OCI-LY3 (cell line): Measurements from ENCODE around the gene FLVCR1.

Source experiments
- H2AFZ ChIP-seq: fragments of 200-600, 300-600 bp; shearing (Covaris generic); 2 replicates; pipeline ENCODE4 v1.6.0; 2014; ENCODE audit warnings: antibody characterized with exemption, low read depth, low read length
- H3K27ac ChIP-seq: fragments of 200-600, 300-600 bp; sonication (generic); 2 replicates; pipeline ENCODE4 v1.5.1; 2014; ENCODE audit warnings: mild to moderate bottlenecking, low read length, moderate library complexity, mixed read lengths
- H3K27me3 ChIP-seq: fragments of 200-600, 300-600 bp; sonication (generic); 2 replicates; pipeline ENCODE4 v1.6.1; 2014; ENCODE audit warnings: low read depth, low read length, mixed read lengths
- H3K36me3 ChIP-seq: fragments of 200-600, 300-600 bp; sonication (generic); replicated peaks from 2 replicates; pipeline ENCODE3; 2014; ENCODE audit warnings: low read depth, low read length, mixed read lengths
- H3K4me1 ChIP-seq: fragments of 300-600, 200-600 bp; sonication (generic); 2 replicates; pipeline ENCODE4 v1.6.1; 2014; ENCODE audit warnings: low read length, mixed read lengths
- H3K4me2 ChIP-seq: fragments of 200-600, 300-600 bp; sonication (generic); 2 replicates; pipeline ENCODE4 v1.6.1; 2014; ENCODE audit warnings: low read length, mixed read lengths
- H3K4me3 ChIP-seq: fragments of 300-600, 200-600 bp; sonication (generic); 2 replicates; pipeline ENCODE4 v1.5.1; 2014; ENCODE audit warnings: antibody characterized with exemption, mild to moderate bottlenecking, low read length, moderate library complexity
- H3K79me2 ChIP-seq: fragments of 300-600, 200-600 bp; shearing (Covaris generic); 2 replicates; pipeline ENCODE4 v1.6.1; 2014; ENCODE audit warnings: mild to moderate bottlenecking, low read length, mixed read lengths
- H3K9ac ChIP-seq: fragments of 300-600, 200-600 bp; shearing (Covaris generic); 2 replicates; pipeline ENCODE4 v1.6.0; 2014; ENCODE audit warnings: mild to moderate bottlenecking, low read length, moderate library complexity
- H3K9me3 ChIP-seq: fragments of 200-600, 300-600 bp; shearing (Covaris generic); 2 replicates; pipeline ENCODE4 v1.6.1; 2014; ENCODE audit warnings: low read length, mixed read lengths; ENCODE audit not compliant: insufficient read depth
- H4K20me1 ChIP-seq: fragments of 200-600, 300-600 bp; sonication (generic); 2 replicates; pipeline ENCODE4 v1.6.1; 2016; ENCODE audit warnings: low read length, mixed read lengths; ENCODE audit not compliant: insufficient read depth
- CTCF ChIP-seq: fragments of 200-600, 300-600 bp; sonication (generic); IDR thresholded peaks from 2 replicates; pipeline ENCODE4 v1.5.1; 2014; ENCODE audit warnings: antibody characterized with exemption, low read length, low read depth
- EZH2phosphoT487 ChIP-seq: fragments of 200-600 bp; shearing (Covaris generic); IDR thresholded peaks from 2 replicates; pipeline ENCODE4 v1.6.1; 2018; ENCODE audit warnings: antibody characterized with exemption, mixed run types, low read depth

FLVCR1 gene

GRCh38 chr1:212935387-212935981, 77.4 kb downstream of the FLVCR1 start:
- Histone ChIP-seq H3K36me3 (no peaks in the 10 kb centered on the region), H3K79me2 (no peaks in the 10 kb centered on the region), H3K4me1 (peaks cover 28% of the 10 kb centered on the region), H3K27me3 (no peaks in the 10 kb centered on the region), H3K27ac (no peak overlapping the region), H2AFZ (no peak overlapping the region), H3K4me3 (no peak overlapping the region), H3K4me2 (no peak overlapping the region), H4K20me1 (no peaks in the 10 kb centered on the region), H3K9me3 (no peaks in the 10 kb centered on the region), H3K9ac (no peak overlapping the region)
- TF ChIP-seq EZH2phosphoT487 (no peak), CTCF (no peak)

GRCh38 chr1:212937034-212937433, 79.0 kb downstream of the FLVCR1 start:
- Histone ChIP-seq H3K4me1 (peaks cover 14% of the 10 kb centered on the region), H3K27ac (no peak overlapping the region), H3K27me3 (no peaks in the 10 kb centered on the region), H2AFZ (no peak overlapping the region), H3K79me2 (no peaks in the 10 kb centered on the region), H3K36me3 (no peaks in the 10 kb centered on the region), H3K9me3 (no peaks in the 10 kb centered on the region), H3K4me2 (no peak overlapping the region), H3K9ac (no peak overlapping the region), H4K20me1 (no peaks in the 10 kb centered on the region), H3K4me3 (no peak overlapping the region)
- no peak for TF ChIP-seq CTCF
- TF ChIP-seq EZH2phosphoT487, result no peak

GRCh38 chr1:212938846-212939245, 80.8 kb downstream of the FLVCR1 start:
- H3K9ac ChIP-seq, result no peak overlapping the region
- TF ChIP-seq CTCF (no peak), EZH2phosphoT487 (no peak)
- peaks cover 20% of the 10 kb centered on the region for H3K4me1 ChIP-seq
- H3K27ac ChIP-seq, result no peak overlapping the region
- no peak overlapping the region for H2AFZ ChIP-seq
- H4K20me1 ChIP-seq, result no peaks in the 10 kb centered on the region
- peaks cover 5% of the 10 kb centered on the region for H3K36me3 ChIP-seq
- no peak overlapping the region for H3K4me2 ChIP-seq
- H3K27me3 ChIP-seq, result no peaks in the 10 kb centered on the region
- H3K79me2 ChIP-seq, result no peaks in the 10 kb centered on the region
- no peak overlapping the region for H3K4me3 ChIP-seq
- no peaks in the 10 kb centered on the region for H3K9me3 ChIP-seq

GRCh38 chr1:212941452-212941851, 83.4 kb downstream of the FLVCR1 start:
- H2AFZ ChIP-seq, result no peak overlapping the region
- H3K9me3 ChIP-seq, result no peaks in the 10 kb centered on the region
- no peaks in the 10 kb centered on the region for H4K20me1 ChIP-seq
- H3K4me1 ChIP-seq, result peaks cover 45% of the 10 kb centered on the region
- H3K36me3 ChIP-seq, result peaks cover 10% of the 10 kb centered on the region
- TF ChIP-seq EZH2phosphoT487, result no peak
- no peak for TF ChIP-seq CTCF
- no peak overlapping the region for H3K27ac ChIP-seq
- no peaks in the 10 kb centered on the region for H3K27me3 ChIP-seq
- H3K79me2 ChIP-seq, result no peaks in the 10 kb centered on the region
- H3K9ac ChIP-seq, result no peak overlapping the region
- no peak overlapping the region for H3K4me3 ChIP-seq
- H3K4me2 ChIP-seq, result no peak overlapping the region
